Spleen (tissue), 11 donors: Measurements from ENCODE around the gene PLEKHD1. TPM values are rescaled to one million over a fixed set of nuclear protein-coding genes. Genes with fewer than 3 reads are reported as not detected.

ENCODE experiments used
- DNase-seq: peaks from one replicate; pipeline ENCODE4 v3.0.0-alpha.2; 2020
- H3K27ac ChIP-seq, 8 donors: fragments of 200-600 bp; sonication (generic) in 7 of 8; 1 replicate in 4 of 8; 2 replicates in 4 of 8; pipeline versions ENCODE4 v1.5.0 to v1.8.0; 2016 to 2021; ENCODE audit warnings: inconsistent platforms in 4 of 8, mild to moderate bottlenecking in 4 of 8, moderate library complexity in 1 of 8
- H3K27me3 ChIP-seq, 7 donors: fragments of 200-600 bp; sonication (generic) in 6 of 7; replicated peaks in 1 of 7; 1 replicate in 4 of 7; 2 replicates in 3 of 7; pipeline versions ENCODE4 v1.5.0 to v1.8.0; 2016 to 2021; ENCODE audit warnings: inconsistent platforms in 3 of 7, mild to moderate bottlenecking in 1 of 7
- H3K36me3 ChIP-seq, 6 donors: fragments of 200-600 bp; sonication (generic) in 5 of 6; 1 replicate in 4 of 6; 2 replicates in 2 of 6; pipeline versions ENCODE4 v1.5.0 to v1.8.0; 2016 to 2021; ENCODE audit warnings: inconsistent platforms in 2 of 6
- H3K4me1 ChIP-seq, 6 donors: fragments of 200-600 bp; sonication (generic) in 5 of 6; 1 replicate in 3 of 6; 2 replicates in 3 of 6; pipeline versions ENCODE4 v1.5.0 to v1.8.0; 2016 to 2021; ENCODE audit warnings: inconsistent platforms in 3 of 6
- H3K4me3 ChIP-seq, 8 donors: fragments of 200-600 bp; sonication (generic) in 7 of 8; 1 replicate in 4 of 8; 2 replicates in 4 of 8; pipeline versions ENCODE4 v1.5.0 to v1.8.0; 2016 to 2021; ENCODE audit warnings: inconsistent platforms in 4 of 8, mild to moderate bottlenecking in 4 of 8, moderate library complexity in 2 of 8
- H3K9me3 ChIP-seq, 8 donors: fragments of 200-600 bp; sonication (generic) in 7 of 8; 1 replicate in 4 of 8; 2 replicates in 4 of 8; pipeline versions ENCODE4 v1.5.0 to v1.8.0; 2016 to 2021; ENCODE audit warnings: inconsistent platforms in 4 of 8
- POLR2A ChIP-seq, 3 donors: fragments of 450-650 bp; IDR thresholded peaks; one replicate each; pipeline ENCODE4 v1.5.1; 2017; ENCODE audit warnings: antibody characterized with exemption in 3 of 3, mild to moderate bottlenecking in 1 of 3
- POLR2AphosphoS5 ChIP-seq, 3 donors: sonication (generic); formaldehyde crosslinking; IDR thresholded peaks; one replicate each; pipeline ENCODE4 v1.5.1; 2017; ENCODE audit warnings: antibody characterized with exemption in 3 of 3
- WGBS, 5 donors: extraction: QIAGEN DNeasy Blood & Tissue Kit in 3 of 5; methylation state at CpG; one replicate each; pipeline versions ENCODE4 v1.1.5 to v1.1.7; 2013 to 2018; 5-methylcytosine and 5-hydroxymethylcytosine counted together
- intact Hi-C: fragments of 100-400 bp; cut with DNase I; formaldehyde crosslinking; loops from one replicate; pipeline ENCODE4 v1.15.0; 2023; ENCODE audit warnings: low total_unique reads
- polyA plus RNA-seq, 3 donors: library from polyadenylated mRNA; stranded (reverse); fragments of 200-250 nt; gene quantifications; one replicate each; pipeline ENCODE4 v1.2.1, GENCODE V29; 2013
- total RNA-seq, 7 donors: library from RNA; depleted of rRNA in 3 of 7; stranded (reverse); fragments of >200 nt in 3 of 7; fragmentation: NEBNext Ultra II Directional in 4 of 7; extraction: Animal tissue kit (Norgen Biotek cat#: 25700) in 4 of 7; gene quantifications; one replicate each; pipeline versions ENCODE4 v1.1.0 to v1.2.1, GENCODE V29; 2016 to 2021
- TF ChIP-seq, protein P1 (sequence below), 11 experiments: fragments of 200-600 bp in 7 of 11; fragments of 450-650 bp in 4 of 11; sonication (generic) in 4 of 11; IDR thresholded peaks in 8 of 11; conservative IDR thresholded peaks in 3 of 11; 1 replicate in 7 of 11; 2 replicates in 4 of 11; pipeline versions ENCODE4 v1.4.0 to v1.8.0; 2016 to 2021; ENCODE audit warnings: antibody characterized with exemption in 11 of 11, inconsistent platforms in 4 of 11, mild to moderate bottlenecking in 1 of 11
- donor health status: healthy with polysubstance abuse.
- donor health status: DM: no; HTN: no; CAD: no; lungs with moderate emphysema.
- donor health status: DM: no; HTN: no; CAD: no.
- donor health status: Bipolar disorder and iron deficiency.
- donor health status: healthy.
- donor health status: DM: no; HTN: no; CAD: no.
- donor health status: DM: yes; HTN: yes; CAD: no.

The PLEKHD1 gene
- total and polyA plus RNA-seq, 10 donors = 0.06 to 0.46 (median 0.17) TPM; not detected in 1

DNA sequence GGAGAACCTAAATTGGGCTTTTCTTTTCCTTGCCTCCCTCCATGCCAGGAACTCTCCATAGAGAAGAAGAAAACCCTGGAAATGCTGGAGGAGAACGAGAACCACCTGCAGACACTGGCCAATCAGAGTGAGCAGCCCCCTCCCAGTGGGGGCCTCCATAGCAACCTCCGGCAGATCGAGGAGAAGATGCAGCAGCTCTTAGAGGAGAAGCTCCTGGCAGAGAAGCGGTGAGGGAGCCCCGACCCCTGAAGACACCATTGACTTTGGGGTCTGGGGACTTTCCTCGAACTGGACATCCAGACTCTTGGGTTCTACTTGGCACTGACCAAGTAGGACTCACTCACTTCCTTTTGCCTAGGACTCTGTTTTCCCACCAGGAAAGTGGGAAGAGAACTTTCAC is 41.4 kb downstream of the PLEKHD1 start:
- no peaks in the 10 kb centered on the region for H3K4me1 ChIP-seq
- TF ChIP-seq POLR2AphosphoS5 (IDR thresholded peaks at IDR 0.05) = no peak
- TF ChIP-seq, protein P1, sequence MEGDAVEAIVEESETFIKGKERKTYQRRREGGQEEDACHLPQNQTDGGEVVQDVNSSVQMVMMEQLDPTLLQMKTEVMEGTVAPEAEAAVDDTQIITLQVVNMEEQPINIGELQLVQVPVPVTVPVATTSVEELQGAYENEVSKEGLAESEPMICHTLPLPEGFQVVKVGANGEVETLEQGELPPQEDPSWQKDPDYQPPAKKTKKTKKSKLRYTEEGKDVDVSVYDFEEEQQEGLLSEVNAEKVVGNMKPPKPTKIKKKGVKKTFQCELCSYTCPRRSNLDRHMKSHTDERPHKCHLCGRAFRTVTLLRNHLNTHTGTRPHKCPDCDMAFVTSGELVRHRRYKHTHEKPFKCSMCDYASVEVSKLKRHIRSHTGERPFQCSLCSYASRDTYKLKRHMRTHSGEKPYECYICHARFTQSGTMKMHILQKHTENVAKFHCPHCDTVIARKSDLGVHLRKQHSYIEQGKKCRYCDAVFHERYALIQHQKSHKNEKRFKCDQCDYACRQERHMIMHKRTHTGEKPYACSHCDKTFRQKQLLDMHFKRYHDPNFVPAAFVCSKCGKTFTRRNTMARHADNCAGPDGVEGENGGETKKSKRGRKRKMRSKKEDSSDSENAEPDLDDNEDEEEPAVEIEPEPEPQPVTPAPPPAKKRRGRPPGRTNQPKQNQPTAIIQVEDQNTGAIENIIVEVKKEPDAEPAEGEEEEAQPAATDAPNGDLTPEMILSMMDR (IDR thresholded peaks at IDR 0.05 in 8 of 11, conservative IDR thresholded peaks at IDR 0.05 in 3 of 11) = no peak
- TF ChIP-seq POLR2A (IDR thresholded peaks at IDR 0.05) = no peak

DNA sequence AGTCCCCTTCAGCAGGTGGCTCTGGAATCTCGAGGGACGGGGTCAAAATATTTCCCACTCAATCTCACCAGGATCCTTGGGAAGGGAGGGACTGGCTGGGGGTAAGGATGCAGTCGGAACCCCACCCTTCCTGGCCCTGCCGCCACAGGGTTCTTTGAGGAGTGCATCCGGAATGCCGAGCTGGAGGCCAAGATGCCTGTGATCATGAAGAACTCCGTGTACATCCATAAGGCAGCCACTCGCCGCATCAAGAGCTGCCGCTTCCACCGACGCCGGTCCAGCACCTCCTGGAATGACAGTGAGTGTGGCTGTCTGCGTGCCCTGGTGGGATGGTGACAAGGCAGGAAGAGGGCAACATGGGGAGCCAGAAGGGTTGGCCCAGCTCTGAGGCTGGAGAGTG is 43.1 kb downstream of the PLEKHD1 start:
- Histone ChIP-seq H3K36me3 (no peaks in the 10 kb centered on the region), H3K9me3 (no peaks in the 10 kb centered on the region), H3K27ac (no peak overlapping the region), H3K4me1 (no peaks in the 10 kb centered on the region), H3K4me3 (no peak overlapping the region), H3K27me3 (peaks cover 0 to 22% (median 0%) of the 10 kb centered on the region in 7 donors)
- TF ChIP-seq POLR2A (IDR thresholded peaks at IDR 0.05) = no peak
- no peak for TF ChIP-seq POLR2AphosphoS5 (IDR thresholded peaks at IDR 0.05)
- TF ChIP-seq, protein P1 (IDR thresholded peaks at IDR 0.05 in 8 of 11, conservative IDR thresholded peaks at IDR 0.05 in 3 of 11) = no peak
- DNase-seq = no peak
- 77 to 90% (median 88%) methylated on average over 10 to 14 of the region's 14 CpGs for WGBS, 5 donors
- intact Hi-C loops = no loop called here

More for the DNA sequence above, 41.4 kb downstream of the PLEKHD1 start:
- Histone ChIP-seq H3K9me3 (no peaks in the 10 kb centered on the region), H3K36me3 (no peaks in the 10 kb centered on the region), H3K4me3 (no peak overlapping the region), H3K27ac (no peak overlapping the region), H3K27me3 (peaks cover 0 to 13% (median 0%) of the 10 kb centered on the region in 7 donors)
- no peak for DNase-seq
- intact Hi-C loops = no loop called here
- 75 to 87% (median 79%) methylated on average over 6 of the region's 6 CpGs for WGBS, 5 donors

DNA sequence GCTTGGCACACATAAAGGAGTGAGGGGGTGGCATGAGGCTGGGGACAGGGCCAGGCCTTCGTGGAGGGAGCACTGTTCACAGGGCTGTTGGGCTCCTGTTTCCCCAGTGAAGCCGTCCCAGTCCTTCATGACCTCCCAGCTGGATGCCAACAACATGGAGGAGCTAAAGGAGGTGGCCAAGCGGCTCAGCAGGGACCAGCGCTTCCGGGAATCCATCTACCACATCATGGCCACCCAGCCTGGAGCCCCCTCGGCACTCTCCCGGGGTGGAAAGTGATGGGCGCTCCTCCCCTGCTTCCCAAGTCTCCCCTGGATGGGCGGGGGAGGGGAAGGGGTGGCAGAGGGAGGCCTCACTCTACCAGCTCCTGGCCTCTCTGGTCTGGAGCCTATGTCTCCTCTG is 43.6 kb downstream of the PLEKHD1 start:
- WGBS, 5 donors = 71 to 89% (median 84%) methylated on average over 7 to 9 of the region's 9 CpGs
- no peak for DNase-seq
- Histone ChIP-seq H3K9me3 (no peaks in the 10 kb centered on the region), H3K27me3 (peaks cover 0 to 27% (median 0%) of the 10 kb centered on the region in 7 donors), H3K4me3 (no peak overlapping the region), H3K36me3 (no peaks in the 10 kb centered on the region), H3K4me1 (no peaks in the 10 kb centered on the region), H3K27ac (no peak overlapping the region)
- intact Hi-C loops = no loop called here
- no peak for TF ChIP-seq POLR2AphosphoS5 (IDR thresholded peaks at IDR 0.05)
- TF ChIP-seq POLR2A (IDR thresholded peaks at IDR 0.05) = no peak
- TF ChIP-seq, protein P1 (IDR thresholded peaks at IDR 0.05 in 8 of 11, conservative IDR thresholded peaks at IDR 0.05 in 3 of 11) = no peak

DNA sequence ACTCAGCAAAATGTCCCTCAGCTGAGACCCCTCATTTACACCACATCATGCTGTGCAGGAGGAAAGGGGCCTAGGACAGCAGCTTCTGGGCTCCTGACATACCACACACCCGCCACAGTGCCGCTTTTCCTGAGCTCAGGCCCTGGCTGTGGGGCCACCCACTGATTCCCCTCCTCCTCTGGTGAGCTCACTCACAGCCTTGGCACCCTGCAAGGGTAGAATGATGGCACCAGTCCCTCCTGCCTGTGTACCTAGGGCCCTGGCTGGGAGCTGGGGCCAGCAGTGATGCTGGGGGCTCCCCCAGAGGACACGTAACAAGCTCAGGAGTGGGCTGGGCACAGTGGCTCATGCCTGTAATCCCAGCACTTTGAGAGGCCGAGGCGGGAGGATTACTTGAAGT is 44.4 kb downstream of the PLEKHD1 start:
- no peaks in the 10 kb centered on the region for H3K36me3 ChIP-seq
- no peaks in the 10 kb centered on the region for H3K4me1 ChIP-seq
- H3K4me3 ChIP-seq = no peak overlapping the region
- no peak for DNase-seq
- no peak overlapping the region for H3K27ac ChIP-seq
- peaks cover 0 to 32% (median 0%) of the 10 kb centered on the region in 7 donors for H3K27me3 ChIP-seq
- TF ChIP-seq POLR2AphosphoS5 (IDR thresholded peaks at IDR 0.05) = no peak
- TF ChIP-seq, protein P1 (IDR thresholded peaks at IDR 0.05 in 8 of 11, conservative IDR thresholded peaks at IDR 0.05 in 3 of 11) = no peak
- intact Hi-C loops = no loop called here
- WGBS, 5 donors = 83 to 97% (median 90%) methylated on average over 5 of the region's 5 CpGs
- H3K9me3 ChIP-seq = no peaks in the 10 kb centered on the region
